ENCODE results near the gene MORN1.

GRCh38 chr1:2400576-2400909 lies 9.2 kb upstream of the MORN1 start:
- no peak for TF ChIP-seq TAF15 (IDR thresholded peaks at IDR 0.05; ENCODE audit: low read depth, low read length)
- TF ChIP-seq GATAD2A (IDR thresholded peaks at IDR 0.05), result no peak
- TF ChIP-seq USF1 (CRISPR knock-in tag; IDR thresholded peaks at IDR 0.05), result no peak
- no peak for TF ChIP-seq CEBPB (tag; IDR thresholded peaks at IDR 0.05)
- no peak for TF ChIP-seq ZHX1 (conservative IDR thresholded peaks at IDR 0.05; ENCODE audit: low read length)
- TF ChIP-seq ZNF318 (IDR thresholded peaks at IDR 0.05; ENCODE audit: borderline replicate concordance in 1 of 2, low read depth in 1 of 2), result no peak
- TF ChIP-seq CTCF (IDR thresholded peaks at IDR 0.05 in 2 of 3, conservative IDR thresholded peaks at IDR 0.05 in 1 of 3; ENCODE audit: insufficient read depth in 2 of 3, low read depth in 1 of 3, low read length in 3 of 3), result no peak
- no peak for TF ChIP-seq ZNF639 (CRISPR knock-in tag; conservative IDR thresholded peaks at IDR 0.05 in 1 of 2, IDR thresholded peaks at IDR 0.05 in 1 of 2)
- no peak for TF ChIP-seq ARID3A (IDR thresholded peaks at IDR 0.05; ENCODE audit: borderline replicate concordance, low read depth, low read length)
- no peak for TF ChIP-seq MTA1 (IDR thresholded peaks at IDR 0.05; ENCODE audit: borderline replicate concordance)
- no peak for TF ChIP-seq ZBTB1 (CRISPR knock-in tag; IDR thresholded peaks at IDR 0.05; ENCODE audit: borderline replicate concordance, low read depth)
- no peak for TF ChIP-seq USF2 (CRISPR knock-in tag; IDR thresholded peaks at IDR 0.05)

All from K562 (cell line).